Measurements from ENCODE around the gene HES7.
A peak's percentile ranks its signal among the peaks of the same experiment; 100 is the strongest.
"Not testable (repeated sequence)": the region's sequence is repeated elsewhere in the genome, so short reads cannot be mapped to it uniquely, and the experiment has no call there.

The HES7 gene

DNA sequence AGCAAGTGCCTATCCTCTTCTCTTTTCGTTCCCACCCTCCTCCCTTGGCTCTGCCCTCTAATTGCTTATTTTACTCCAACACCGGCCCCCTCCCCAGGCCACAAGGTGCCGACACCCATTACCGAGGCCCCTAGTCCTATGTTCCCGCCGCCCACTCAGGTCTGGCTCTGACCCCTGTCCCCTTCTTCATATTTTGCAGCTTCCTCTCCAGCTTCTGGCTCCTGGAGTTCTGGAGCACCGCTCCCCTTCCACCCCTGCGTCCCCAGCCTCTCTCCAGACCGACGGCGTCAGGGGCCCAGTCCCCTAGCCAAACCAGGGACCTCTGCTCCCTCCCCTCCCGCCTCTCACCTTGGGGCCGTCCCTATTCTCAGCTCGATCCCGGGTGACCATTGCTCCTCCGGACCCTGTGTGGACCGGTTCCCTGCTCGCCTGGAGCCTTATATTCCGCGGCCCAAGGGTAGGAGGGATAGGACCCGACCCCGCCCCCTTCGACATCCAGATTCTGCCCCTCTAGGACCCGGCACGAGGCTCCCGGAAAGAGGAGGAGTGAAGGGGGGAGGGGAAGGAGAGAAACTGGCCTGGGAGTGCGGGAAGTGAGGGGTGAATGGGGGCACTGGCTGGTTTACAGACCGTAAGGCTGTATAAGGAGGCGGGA lies at the start of gene HES7:
HES7 (minus strand) TSS at position 412 of the 655 bp plus-strand sequence; CDS start at position 390, 22 bp downstream.
- no peak for DNase-seq (ENCODE audit: low read depth)
- H3K4me3 ChIP-seq (ENCODE audit: low read length), result peak within 1 kb of the TSS; percentile 78
- TF ChIP-seq, protein P1, sequence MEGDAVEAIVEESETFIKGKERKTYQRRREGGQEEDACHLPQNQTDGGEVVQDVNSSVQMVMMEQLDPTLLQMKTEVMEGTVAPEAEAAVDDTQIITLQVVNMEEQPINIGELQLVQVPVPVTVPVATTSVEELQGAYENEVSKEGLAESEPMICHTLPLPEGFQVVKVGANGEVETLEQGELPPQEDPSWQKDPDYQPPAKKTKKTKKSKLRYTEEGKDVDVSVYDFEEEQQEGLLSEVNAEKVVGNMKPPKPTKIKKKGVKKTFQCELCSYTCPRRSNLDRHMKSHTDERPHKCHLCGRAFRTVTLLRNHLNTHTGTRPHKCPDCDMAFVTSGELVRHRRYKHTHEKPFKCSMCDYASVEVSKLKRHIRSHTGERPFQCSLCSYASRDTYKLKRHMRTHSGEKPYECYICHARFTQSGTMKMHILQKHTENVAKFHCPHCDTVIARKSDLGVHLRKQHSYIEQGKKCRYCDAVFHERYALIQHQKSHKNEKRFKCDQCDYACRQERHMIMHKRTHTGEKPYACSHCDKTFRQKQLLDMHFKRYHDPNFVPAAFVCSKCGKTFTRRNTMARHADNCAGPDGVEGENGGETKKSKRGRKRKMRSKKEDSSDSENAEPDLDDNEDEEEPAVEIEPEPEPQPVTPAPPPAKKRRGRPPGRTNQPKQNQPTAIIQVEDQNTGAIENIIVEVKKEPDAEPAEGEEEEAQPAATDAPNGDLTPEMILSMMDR (conservative IDR thresholded peaks at IDR 0.05; ENCODE audit: low read depth, low read length), result no peak

DNA sequence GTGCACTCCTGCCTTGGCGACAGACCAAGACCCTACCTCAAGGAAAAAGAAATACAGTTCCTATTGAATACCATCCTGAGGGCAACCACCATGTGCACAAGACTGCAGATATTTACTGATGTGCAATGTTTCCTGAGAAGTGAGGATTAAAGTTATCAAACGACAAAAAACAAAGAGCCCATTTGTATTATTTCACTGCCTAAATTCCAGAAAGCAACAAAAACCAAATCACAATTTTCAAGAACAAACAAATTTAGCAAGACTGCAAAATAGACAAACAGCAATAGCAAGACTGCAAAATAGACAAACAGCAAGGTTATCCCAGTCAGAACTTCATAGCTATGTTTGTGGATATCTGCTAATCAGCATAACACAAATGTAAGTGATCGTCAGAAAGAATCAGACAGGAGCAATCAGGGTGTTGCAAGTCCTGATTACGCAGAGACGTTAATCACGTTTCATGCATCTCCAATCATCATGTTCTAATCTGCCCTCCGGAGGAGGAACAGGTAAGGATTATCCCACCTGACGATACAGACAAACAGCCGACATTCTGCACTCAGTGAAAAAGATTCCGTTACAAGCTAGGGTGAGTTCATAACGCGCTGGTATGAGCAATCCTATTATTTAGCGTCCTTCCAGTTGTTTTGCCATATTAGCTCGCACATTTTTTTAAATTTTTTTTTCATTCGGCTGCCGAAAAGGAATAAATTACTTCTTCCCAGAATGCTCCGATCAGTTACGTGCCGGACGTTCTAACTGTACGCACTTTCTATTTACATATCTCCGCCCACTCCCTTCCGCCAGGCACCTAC lies 49.4 kb upstream of the HES7 start:
- DNase-seq (ENCODE audit: low read depth), result peak; percentile 99
- H3K4me3 ChIP-seq (ENCODE audit: low read length), result peak overlapping the region; percentile 56
- TF ChIP-seq, protein P1 (conservative IDR thresholded peaks at IDR 0.05; ENCODE audit: low read depth, low read length), result no peak

DNA sequence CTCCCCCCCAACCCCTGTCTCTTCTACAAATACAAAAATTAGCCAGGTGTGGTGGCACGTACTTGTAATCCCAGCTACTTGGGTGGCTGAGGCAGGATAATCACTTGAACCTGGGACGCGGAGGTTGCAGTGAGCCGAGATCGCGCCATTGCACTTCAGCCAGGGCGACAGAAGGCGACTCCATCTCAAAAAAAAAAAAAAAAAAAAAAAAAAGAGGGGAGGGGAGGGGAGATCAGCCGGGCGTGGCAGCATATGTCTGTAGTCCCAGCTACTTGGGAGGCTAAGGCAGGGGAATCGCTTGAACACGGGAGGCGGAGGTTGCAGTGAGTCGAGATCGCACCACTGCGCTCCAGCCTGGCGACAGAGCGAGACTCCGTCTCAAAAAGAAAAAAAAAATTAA lies 46.3 kb upstream of the HES7 start:
- not testable (repeated sequence) for H3K4me3 ChIP-seq (ENCODE audit: low read length); DNase-seq (ENCODE audit: low read depth)

DNA sequence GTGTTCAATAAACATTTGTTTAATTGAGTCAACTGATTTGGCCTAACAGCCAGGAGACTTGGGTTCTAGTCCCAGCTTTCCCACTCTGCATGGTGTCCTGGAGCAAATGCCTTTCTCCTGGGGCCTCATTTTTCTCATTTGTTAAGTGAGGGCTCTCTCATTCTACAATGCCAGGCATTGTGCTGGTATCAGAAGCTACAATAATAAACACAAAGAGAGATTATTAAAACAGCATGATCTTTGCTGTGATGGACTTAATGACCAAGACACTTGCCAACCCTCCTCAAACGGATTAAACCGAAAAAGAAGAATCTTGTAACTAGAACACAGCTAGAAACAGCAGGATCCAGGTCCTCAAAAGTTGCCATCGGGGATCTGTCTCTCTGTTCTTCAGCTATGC lies 43.6 kb upstream of the HES7 start:
- DNase-seq (ENCODE audit: low read depth), result no peak
- TF ChIP-seq, protein P1 (conservative IDR thresholded peaks at IDR 0.05; ENCODE audit: low read depth, low read length), result no peak
- H3K4me3 ChIP-seq (ENCODE audit: low read length), result no peak overlapping the region

DNA sequence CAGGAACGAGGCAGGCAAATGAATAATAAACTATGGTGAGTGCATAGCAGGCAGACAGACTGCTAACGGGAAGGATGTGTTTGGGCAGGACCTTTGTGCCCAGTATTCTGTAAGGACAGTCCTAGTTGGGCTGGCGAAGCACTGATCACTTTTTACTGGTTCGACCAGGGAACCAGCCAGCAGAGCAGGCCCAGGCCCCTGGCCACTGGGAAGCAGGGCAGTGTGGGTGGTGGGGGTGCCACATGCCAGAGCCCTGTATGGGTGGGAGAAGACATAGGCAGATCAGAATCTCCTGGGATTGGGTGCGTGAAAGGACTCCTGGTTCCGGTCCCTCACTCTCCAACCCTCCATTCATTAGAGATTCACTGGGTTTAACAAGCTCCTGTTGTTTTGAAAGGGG lies 42.8 kb upstream of the HES7 start:
- TF ChIP-seq, protein P1 (conservative IDR thresholded peaks at IDR 0.05; ENCODE audit: low read depth, low read length), result no peak
- H3K4me3 ChIP-seq (ENCODE audit: low read length), result no peak overlapping the region
- DNase-seq (ENCODE audit: low read depth), result no peak

DNA sequence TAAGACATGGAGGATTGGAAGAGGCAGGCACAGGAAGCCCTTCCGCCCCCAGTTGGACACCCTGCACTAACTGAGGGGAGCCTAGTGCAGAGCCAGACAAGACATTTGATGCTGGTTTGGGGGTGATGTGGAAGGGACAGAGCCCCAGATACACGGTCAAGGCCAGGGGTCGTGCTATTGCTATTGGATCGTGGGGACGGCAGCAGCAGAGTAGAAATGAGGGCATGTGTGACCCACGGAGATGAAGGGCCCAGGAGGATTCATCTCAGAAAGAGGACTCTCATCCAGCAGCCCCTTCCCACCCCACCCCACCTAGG lies 40.9 kb upstream of the HES7 start:
- TF ChIP-seq, protein P1 (conservative IDR thresholded peaks at IDR 0.05; ENCODE audit: low read depth, low read length), result no peak

DNA sequence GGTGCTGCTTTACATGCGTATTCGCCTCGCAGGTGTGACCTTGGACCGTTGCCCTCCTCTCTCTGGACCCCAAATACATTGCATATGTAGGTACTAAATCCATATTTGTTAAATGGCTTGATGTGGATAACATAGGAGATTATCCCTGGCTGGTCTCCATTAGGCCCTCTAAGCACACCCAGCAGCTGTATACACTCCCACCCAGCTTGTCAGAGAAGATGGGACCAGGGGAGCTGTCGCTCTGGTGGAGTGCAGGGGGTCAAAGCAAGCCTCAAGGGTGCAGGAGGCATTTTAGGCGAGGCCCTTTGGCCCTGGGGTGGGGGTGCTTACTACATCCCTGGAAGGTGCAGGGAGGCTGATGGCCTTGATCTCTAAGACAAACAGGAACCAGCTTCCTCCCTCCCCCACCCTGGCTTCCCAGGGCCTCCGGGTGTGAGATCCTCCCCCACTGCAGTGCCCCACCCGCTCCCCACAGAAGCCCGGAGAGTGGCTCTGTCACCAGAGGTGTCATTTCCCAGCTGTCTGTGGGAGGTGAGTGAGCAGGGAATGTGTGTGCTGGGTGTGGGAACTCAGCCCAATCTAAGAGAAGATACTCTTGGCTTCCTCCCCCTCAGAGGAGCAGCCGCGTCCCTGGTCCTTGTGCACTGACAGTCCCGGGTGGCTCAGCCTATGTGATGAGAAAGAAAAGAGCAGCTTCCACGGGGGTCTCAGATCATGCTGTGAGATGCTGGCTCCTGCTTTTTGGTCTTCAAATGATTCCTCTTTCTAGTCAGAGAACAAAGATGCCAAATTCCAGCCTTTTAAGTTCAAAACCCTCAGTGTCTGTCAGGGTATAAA lies 40.3 kb upstream of the HES7 start:
- no peak for DNase-seq (ENCODE audit: low read depth)
- no peak overlapping the region for H3K4me3 ChIP-seq (ENCODE audit: low read length)
- TF ChIP-seq, protein P1 (conservative IDR thresholded peaks at IDR 0.05; ENCODE audit: low read depth, low read length), result no peak

More for the DNA sequence above, 40.9 kb upstream of the HES7 start:
- DNase-seq (ENCODE audit: low read depth), result no peak
- H3K4me3 ChIP-seq (ENCODE audit: low read length), result no peak overlapping the region
